HCT116 (cell line): ENCODE results near the gene SUPT5H. TPM values are rescaled to one million over a fixed set of nuclear protein-coding genes. Genes with fewer than 3 reads are reported as not detected.
A peak's percentile ranks its signal among the peaks of the same experiment; 100 is the strongest.

Experiments used
- ATAC-seq: fragments of 200-7000 bp; cut with Tn5 transposase; 2 replicates; pipeline ENCODE4 v1.9.1; 2020; ENCODE audit warnings: mild to moderate bottlenecking, moderate library complexity
- BruUV-seq: library from RNA; stranded (reverse); fragments of 400-500 nt; replicated peaks from 2 replicates; lab custom pipeline; 2021; lab: Mats Ljungman, UMichigan
- CTCF ChIA-PET: fragments of 300-600 bp; sonication (Branson Sonifier 250); formaldehyde crosslinking; loops from one replicate; lab custom pipeline; 2021; ENCODE audit warnings: antibody characterized with exemption; lab: Charles Lee
- POLR2A ChIA-PET: fragments of 300-600, 350-600 bp; sonication (Branson Sonifier 250); formaldehyde crosslinking; loops from one replicate; lab custom pipeline; 2021; ENCODE audit warnings: antibody characterized with exemption; lab: Charles Lee
- RAD21 ChIA-PET, 2 experiments: fragments of 300-600 bp; sonication (Branson Sonifier 250); formaldehyde crosslinking; loops; one replicate each; lab custom pipeline; 2023; ENCODE audit warnings: low total read pairs in 2 of 2; ENCODE audit not compliant: uncharacterized antibody in 2 of 2, unreplicated experiment in 2 of 2, low non-redundant PET in 1 of 2; lab: Charles Lee
- DNase-seq: peaks from one replicate; pipeline ENCODE4 v3.0.0-alpha.2; 2010; ENCODE audit warnings: low read depth, low spot score
- H2AFZ ChIP-seq: fragments of 200-600 bp; shearing (Covaris generic), sonication (generic); 2 replicates; pipeline ENCODE4 v1.6.1; 2017; ENCODE audit warnings: low read depth, mixed run types, mixed read lengths, antibody characterized with exemption, low read length; ENCODE audit not compliant: poor library complexity, severe bottlenecking
- H3K27ac ChIP-seq: 2 replicates; pipeline ENCODE4 v1.5.1; 2012; ENCODE audit warnings: low read depth, low read length
- H3K27me3 ChIP-seq: fragments of 200-600 bp; sonication (generic); 2 replicates; pipeline ENCODE4 v1.6.1; 2016; ENCODE audit warnings: mixed run types, low read length, mixed read lengths; ENCODE audit not compliant: insufficient read depth
- H3K36me3 ChIP-seq, 2 experiments: fragments of 200-500 bp in 1 of 2; fragments of 200-600 bp in 1 of 2; sonication (Bioruptor generic) in 1 of 2; sonication (generic) in 1 of 2; 2 replicates each; pipeline versions ENCODE4 v1.5.1 to v1.6.1; 2014 to 2016; ENCODE audit warnings: low read length in 2 of 2, inconsistent platforms in 1 of 2, mixed read lengths in 1 of 2, mixed run types in 1 of 2; ENCODE audit not compliant: insufficient read depth in 2 of 2, control insufficient read depth in 1 of 2
- H3K4me1 ChIP-seq, 2 experiments: fragments of 200-600 bp in 1 of 2; sonication (generic) in 1 of 2; 2 replicates each; pipeline versions ENCODE4 v1.5.1 to v1.6.1; 2012 to 2017; ENCODE audit warnings: low read length in 2 of 2, inconsistent platforms in 1 of 2, mild to moderate bottlenecking in 1 of 2, mixed read lengths in 1 of 2, mixed run types in 1 of 2, moderate library complexity in 1 of 2; ENCODE audit not compliant: insufficient read depth in 2 of 2, control insufficient read depth in 1 of 2
- H3K4me2 ChIP-seq: fragments of 200-600 bp; sonication (generic); 2 replicates; pipeline ENCODE4 v1.6.1; 2017; ENCODE audit warnings: mixed run types, low read length, mixed read lengths
- H3K4me3 ChIP-seq, 2 experiments: fragments of 200-600 bp in 1 of 2; sonication (generic) in 1 of 2; replicated peaks in 1 of 2; 2 replicates each; pipeline ENCODE4 v1.5.1; 2011 to 2016; ENCODE audit warnings: low read length in 2 of 2, control low read depth in 1 of 2, low read depth in 1 of 2, mild to moderate bottlenecking in 1 of 2, mixed read lengths in 1 of 2, mixed run types in 1 of 2
- H3K79me2 ChIP-seq: fragments of 200-600 bp; sonication (generic); 2 replicates; pipeline ENCODE4 v1.6.1; 2017; ENCODE audit warnings: mild to moderate bottlenecking, mixed run types, low read length, moderate library complexity, mixed read lengths; ENCODE audit not compliant: insufficient read depth
- H3K9ac ChIP-seq: fragments of 200-600 bp; sonication (generic); 2 replicates; pipeline ENCODE4 v1.6.1; 2016; ENCODE audit warnings: low read length, mixed read lengths
- H3K9me2 ChIP-seq: fragments of 200-600 bp; sonication (generic), shearing (Covaris generic); 2 replicates; pipeline ENCODE4 v1.6.1; 2017; ENCODE audit warnings: mixed run types, mild to moderate bottlenecking, moderate library complexity; ENCODE audit not compliant: insufficient read depth
- H3K9me3 ChIP-seq, 2 experiments: fragments of 200-500 bp in 1 of 2; fragments of 200-600 bp in 1 of 2; sonication (Bioruptor generic) in 1 of 2; sonication (generic) in 1 of 2; 2 replicates each; pipeline ENCODE4 v1.6.1; 2014 to 2017; ENCODE audit warnings: low read length in 2 of 2, mixed read lengths in 2 of 2, inconsistent platforms in 1 of 2, low read depth in 1 of 2, mild to moderate bottlenecking in 1 of 2, mixed run types in 1 of 2, moderate library complexity in 1 of 2; ENCODE audit not compliant: control insufficient read depth in 1 of 2, insufficient read depth in 1 of 2
- H4K20me1 ChIP-seq: fragments of 200-600 bp; sonication (generic), shearing (Covaris generic); 2 replicates; pipeline ENCODE4 v1.6.1; 2017; ENCODE audit warnings: mixed run types, mild to moderate bottlenecking, moderate library complexity; ENCODE audit not compliant: insufficient read depth
- CTCF ChIP-seq, 3 experiments: fragments of 200-600 bp in 1 of 3; sonication (generic) in 1 of 3; IDR thresholded peaks in 2 of 3; conservative IDR thresholded peaks in 1 of 3; 2 replicates each; pipeline ENCODE4 v1.5.1; 2012 to 2017; ENCODE audit warnings: low read depth in 2 of 3, low read length in 2 of 3, antibody characterized with exemption in 1 of 3, borderline replicate concordance in 1 of 3, control low read depth in 1 of 3, mild to moderate bottlenecking in 1 of 3, mixed read lengths in 1 of 3, mixed run types in 1 of 3, moderate library complexity in 1 of 3; ENCODE audit not compliant: insufficient read depth in 1 of 3
- RAD21 ChIP-seq: IDR thresholded peaks from 2 replicates; pipeline ENCODE4 v1.6.1; 2012; ENCODE audit warnings: low read depth, mild to moderate bottlenecking
- intact Hi-C: fragments of 100-400 bp; cut with micrococcal nuclease; formaldehyde crosslinking; loops from 2 replicates; pipeline ENCODE4 v1.10.0; 2022
- total RNA-seq: library from RNA; stranded (reverse); gene quantifications from one replicate; pipeline ENCODE4 v1.2.1, GENCODE V29; 2021; ENCODE audit not compliant: unreplicated experiment

Gene SUPT5H
- total RNA-seq, 1 experiment from 2014 or later: 120 TPM

DNA sequence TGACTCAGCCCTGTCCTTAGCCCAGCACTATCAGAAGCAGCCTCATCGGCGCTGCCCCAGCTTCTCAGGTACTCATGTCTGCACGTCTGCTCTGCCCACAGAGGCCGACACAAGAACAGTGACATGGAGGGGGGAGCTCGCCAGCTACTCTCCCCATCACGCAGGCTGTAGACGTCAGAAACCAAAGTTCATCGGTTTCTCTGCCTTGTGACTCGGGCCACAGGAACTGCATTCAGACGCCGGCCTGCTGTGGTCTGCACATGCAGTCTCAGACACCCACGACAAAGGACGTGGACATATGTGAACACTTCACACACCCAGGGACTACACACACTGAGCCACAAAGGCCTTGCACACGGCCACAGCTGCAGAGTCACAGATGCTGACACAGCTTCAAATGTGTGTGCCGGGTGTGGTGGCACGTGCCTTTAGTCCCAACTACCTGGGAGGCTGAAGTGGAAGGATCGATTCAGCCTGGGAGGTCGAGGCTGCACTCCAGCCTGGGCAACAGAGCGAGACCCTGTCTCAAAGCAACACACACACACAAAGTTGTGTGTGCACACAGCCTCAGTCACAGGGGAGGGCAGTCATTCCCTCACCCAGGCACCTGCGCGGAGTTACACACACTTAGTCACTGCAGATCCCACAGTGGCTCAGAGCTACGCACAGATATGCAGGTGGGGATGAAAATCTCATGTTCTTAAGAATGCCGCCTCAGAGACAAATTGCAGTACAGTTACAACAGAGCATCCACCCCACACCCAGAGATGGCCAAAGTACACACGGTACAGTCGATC, 43.6 kb upstream of the SUPT5H start:
- RAD21 ChIA-PET: interaction anchor here in 1 of 2 experiments (1.4 kb wide), 1 partner anchor 10 kb away, joined by 4 read pairs; no protein-coding TSS in a partner anchor
- intact Hi-C loops: loop anchor here (1.0 kb wide), 1 partner anchor 10 kb away; no protein-coding TSS in a partner anchor
- ATAC-seq: peak; percentile 18
- peak overlapping the region; percentile 97 for H3K9ac ChIP-seq
- DNase-seq: peak; percentile 78
- H3K9me3 ChIP-seq: no peaks in the 10 kb centered on the region
- no peak overlapping the region for H2AFZ ChIP-seq
- peak overlapping the region; percentile 43 to 56 for H3K4me3 ChIP-seq
- H3K4me2 ChIP-seq: peak overlapping the region; percentile 92
- CTCF ChIA-PET: interaction anchor here (0.9 to 1.0 kb wide), 2 partner anchors 10 kb away, joined by 3 to 4 read pairs; partner anchors contain the start of genes MED29 and PAF1
- H3K36me3 ChIP-seq: no peaks in the 10 kb centered on the region
- BruUV-seq: TSS peak; percentile 27
- H3K4me1 ChIP-seq: peaks cover 57 to 96% of the 10 kb centered on the region in 2 experiments
- H4K20me1 ChIP-seq: no peaks in the 10 kb centered on the region
- TF ChIP-seq CTCF (IDR thresholded peaks at IDR 0.05 in 2 of 3, conservative IDR thresholded peaks at IDR 0.05 in 1 of 3; ENCODE audit: borderline replicate concordance in 1 of 3, insufficient read depth in 1 of 3, low read depth in 2 of 3, low read length in 2 of 3): no peak
- TF ChIP-seq RAD21: no peak
- peaks cover 15% of the 10 kb centered on the region for H3K79me2 ChIP-seq
- H3K27ac ChIP-seq: peak overlapping the region; percentile 99
- H3K9me2 ChIP-seq: no peaks in the 10 kb centered on the region
- H3K27me3 ChIP-seq: no peaks in the 10 kb centered on the region
- POLR2A ChIA-PET: interaction anchor here (1.0 to 3.8 kb wide), 6 partner anchors 8 to 34 kb away, joined by 3 to 26 read pairs (median 6); partner anchors contain the start of genes MED29, PAF1 and RPS16
